GM23248 (cell line): ENCODE results near the gene EHMT2. TPM values are rescaled to one million over a fixed set of nuclear protein-coding genes. Genes with fewer than 3 reads are reported as not detected.

Experiments used
- DNase-seq: peaks from one replicate; pipeline ENCODE4 v3.0.0-alpha.2; 2015
- H2AFZ ChIP-seq: fragments of 200-600 bp; sonication (generic); 2 replicates; pipeline ENCODE4 v1.6.1; 2016; ENCODE audit warnings: antibody characterized with exemption
- H3F3A ChIP-seq: fragments of 200-600 bp; sonication (generic); 2 replicates; pipeline ENCODE4 v1.6.1; 2016; ENCODE audit warnings: mild to moderate bottlenecking, antibody characterized with exemption, mixed run types; ENCODE audit not compliant: insufficient read depth
- H3K27ac ChIP-seq: fragments of 200-600 bp; sonication (generic); 2 replicates; pipeline ENCODE4 v1.5.1; 2016; ENCODE audit warnings: mild to moderate bottlenecking
- H3K27me3 ChIP-seq: fragments of 200-600 bp; sonication (generic); replicated peaks from 2 replicates; pipeline ENCODE4 v1.6.1; 2016; ENCODE audit warnings: mild to moderate bottlenecking; ENCODE audit not compliant: insufficient read depth
- H3K36me3 ChIP-seq: fragments of 200-600 bp; sonication (generic); 2 replicates; pipeline ENCODE4 v1.6.1; 2016; ENCODE audit warnings: low read depth, mild to moderate bottlenecking
- H3K4me1 ChIP-seq: fragments of 200-600 bp; sonication (generic); 2 replicates; pipeline ENCODE4 v1.6.1; 2016; ENCODE audit warnings: mild to moderate bottlenecking; ENCODE audit not compliant: insufficient read depth
- H3K4me2 ChIP-seq: fragments of 200-600 bp; sonication (generic); one replicate; pipeline ENCODE4 v1.6.1; 2016; ENCODE audit warnings: mild to moderate bottlenecking; ENCODE audit not compliant: unreplicated experiment
- H3K4me3 ChIP-seq: fragments of 200-600 bp; sonication (generic); 2 replicates; pipeline ENCODE4 v1.5.1; 2016; ENCODE audit warnings: mild to moderate bottlenecking
- H3K79me2 ChIP-seq: fragments of 200-600 bp; sonication (generic); 2 replicates; pipeline ENCODE4 v1.6.1; 2016; ENCODE audit warnings: mild to moderate bottlenecking; ENCODE audit not compliant: insufficient read depth
- H3K9ac ChIP-seq: fragments of 200-600 bp; sonication (generic); 2 replicates; pipeline ENCODE4 v1.6.1; 2016; ENCODE audit warnings: mild to moderate bottlenecking
- H3K9me2 ChIP-seq: fragments of 200-600 bp; sonication (generic); 2 replicates; pipeline ENCODE4 v1.6.1; 2016; ENCODE audit warnings: mixed run types, mild to moderate bottlenecking, moderate library complexity; ENCODE audit not compliant: insufficient read depth
- H3K9me3 ChIP-seq: fragments of 200-600 bp; sonication (generic); one replicate; pipeline ENCODE4 v1.6.1; 2017; ENCODE audit warnings: low read depth
- H4K20me1 ChIP-seq: fragments of 200-600 bp; sonication (generic); 2 replicates; pipeline ENCODE4 v1.6.0; 2016; ENCODE audit not compliant: insufficient read depth
- EZH2 ChIP-seq: fragments of 200-600 bp; sonication (generic); IDR thresholded peaks from 2 replicates; pipeline ENCODE4 v1.6.1; 2018; ENCODE audit warnings: antibody characterized with exemption, mild to moderate bottlenecking; ENCODE audit not compliant: insufficient read depth, poor library complexity, severe bottlenecking
- EZH2phosphoT487 ChIP-seq: fragments of 200-600 bp; sonication (generic); IDR thresholded peaks from 2 replicates; pipeline ENCODE4 v1.6.1; 2018; ENCODE audit warnings: antibody characterized with exemption, moderate library complexity, mild to moderate bottlenecking, low read depth; ENCODE audit not compliant: insufficient read depth
- WGBS, 2 experiments: methylation state at CpG; one replicate each; pipeline ENCODE4 v1.1.6; 2015 to 2017; ENCODE audit warnings: low lambda C conversion rate in 2 of 2, low coverage in 1 of 2; ENCODE audit errors: missing lambda C conversion rate in 2 of 2; 5-methylcytosine and 5-hydroxymethylcytosine counted together
- in situ Hi-C: fragments of 300-500 bp; cut with MboI; formaldehyde crosslinking; loops from 2 replicates; pipeline ENCODE4 v1.15.0; 2020
- polyA plus RNA-seq: library from polyadenylated mRNA; unstranded; fragments of >200 nt; fragmentation: Nextera tagmentation; extraction: Ambion mirVana; gene quantifications from 2 replicates; pipeline ENCODE4 v1.2.1, GENCODE V29; 2016
- total RNA-seq: library from RNA; depleted of rRNA; stranded (reverse); fragments of >200 nt; shearing (Covaris generic); gene quantifications from 2 replicates; pipeline ENCODE4 v1.2.3, GENCODE V29; 2014

The EHMT2 gene
- total and polyA plus RNA-seq, 2 experiments from 2014 or later, result 27.5 to 41.5 TPM

DNA sequence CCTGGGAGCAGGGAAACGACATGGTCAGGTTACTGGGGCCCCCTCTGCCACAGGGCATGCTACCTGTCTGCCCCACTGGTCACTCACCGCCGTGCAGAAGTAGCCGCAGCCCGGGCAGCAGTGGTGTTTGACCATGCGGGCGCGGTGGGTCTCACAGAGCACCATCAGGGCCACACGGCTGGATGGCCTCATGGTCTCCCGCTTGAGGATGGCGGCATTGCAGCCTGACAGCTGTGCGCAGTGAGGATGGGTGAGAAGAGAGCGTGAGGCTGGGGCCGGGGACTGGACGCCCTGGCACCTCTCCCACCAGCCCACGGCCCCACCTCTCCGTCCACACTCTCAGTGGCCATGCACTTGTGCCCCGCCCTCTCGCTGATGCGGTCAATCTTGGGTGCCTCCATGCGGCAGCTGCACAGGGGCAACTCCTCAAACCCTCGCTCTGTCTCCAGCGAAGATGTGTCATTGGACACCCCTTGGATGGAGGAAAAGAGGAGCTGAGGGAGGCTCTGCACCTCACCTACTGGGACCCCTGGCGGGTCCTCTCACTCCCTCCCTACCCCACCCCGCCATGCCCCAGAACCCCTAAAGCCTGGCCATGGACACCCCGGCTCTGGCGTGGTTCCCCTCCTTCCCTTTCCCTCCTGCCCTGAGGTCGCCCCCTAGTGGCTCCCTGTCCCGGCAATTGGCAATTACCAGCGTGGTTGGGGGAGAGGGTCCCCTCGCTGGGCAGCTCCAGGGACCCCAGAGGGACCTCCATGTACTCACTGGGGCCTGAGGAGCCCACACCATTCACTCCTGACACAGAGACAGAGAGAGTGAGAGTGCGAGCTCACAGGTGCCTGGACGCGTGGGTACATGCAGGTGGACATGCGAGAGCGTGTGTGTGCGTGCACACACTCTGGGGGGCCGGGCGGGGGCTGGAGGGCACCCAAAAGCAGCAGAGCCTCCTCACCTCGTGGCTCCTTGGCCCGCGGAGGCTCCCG is 8.9 kb downstream of the EHMT2 start:
- peak; percentile 40 for DNase-seq
- in situ Hi-C loops, result no loop called here

DNA sequence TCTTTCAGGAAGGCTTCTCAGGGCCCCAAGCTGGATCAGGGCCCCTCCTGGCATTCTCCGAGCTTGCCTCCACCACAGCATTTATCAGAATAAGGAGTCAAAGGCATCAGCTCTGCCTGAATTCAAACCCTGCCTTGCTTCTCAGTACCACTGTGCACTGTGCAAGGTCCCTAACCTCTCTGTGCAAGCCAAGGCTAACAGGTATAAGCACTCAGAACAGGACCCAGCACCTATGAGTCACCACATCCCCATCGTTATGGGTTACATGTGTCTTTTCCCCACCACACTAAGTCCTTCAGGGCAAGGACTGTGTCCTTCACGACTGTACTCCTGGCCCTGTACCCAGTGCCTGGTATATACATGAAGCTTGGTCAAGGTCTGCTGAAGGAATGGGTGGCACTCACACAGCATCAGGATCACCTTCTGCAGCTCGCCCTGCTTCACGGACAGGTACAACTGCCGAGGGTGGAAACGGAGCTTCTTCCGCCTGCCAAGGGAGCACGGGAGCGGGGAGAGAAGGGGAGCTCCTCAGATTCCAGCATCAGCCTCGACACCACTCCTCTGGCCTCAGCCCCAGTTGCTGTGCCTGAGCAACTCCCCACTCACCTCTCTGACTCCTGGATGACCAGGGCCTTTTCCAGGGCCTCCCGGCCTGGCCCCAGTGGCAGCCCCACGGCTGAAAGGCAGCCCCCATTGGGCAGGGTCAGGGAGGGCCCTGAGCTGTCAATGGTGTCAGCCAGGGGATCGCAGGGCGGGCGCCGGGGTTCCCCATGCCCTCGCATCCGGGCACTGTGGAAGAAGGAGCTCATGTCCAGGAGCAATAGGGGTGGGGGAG is 10.1 kb downstream of the EHMT2 start:
- no peaks in the 10 kb centered on the region for H3K79me2 ChIP-seq
- no peaks in the 10 kb centered on the region for H3K27me3 ChIP-seq
- WGBS, 2 experiments, result 91% methylated on average over 17 to 19 of the region's 19 CpGs
- H3K4me1 ChIP-seq, result no peaks in the 10 kb centered on the region
- no peak overlapping the region for H3K27ac ChIP-seq
- no peak for TF ChIP-seq EZH2phosphoT487
- TF ChIP-seq EZH2, result no peak
- H3F3A ChIP-seq, result no peaks in the 10 kb centered on the region
- no peak overlapping the region for H3K4me3 ChIP-seq
- no peaks in the 10 kb centered on the region for H3K9me2 ChIP-seq
- H3K36me3 ChIP-seq, result peaks cover 6% of the 10 kb centered on the region; the same call in 1 of the 2 replicates
- H4K20me1 ChIP-seq, result no peaks in the 10 kb centered on the region
- no peak for DNase-seq
- H3K9ac ChIP-seq, result no peak overlapping the region
- no peak overlapping the region for H3K4me2 ChIP-seq
- H3K9me3 ChIP-seq, result no peaks in the 10 kb centered on the region
- H2AFZ ChIP-seq, result no peak overlapping the region
- in situ Hi-C loops, result no loop called here

More for the DNA sequence above, 8.9 kb downstream of the EHMT2 start:
- H3K4me1 ChIP-seq, result no peaks in the 10 kb centered on the region
- H4K20me1 ChIP-seq, result no peaks in the 10 kb centered on the region
- H3K9ac ChIP-seq, result no peak overlapping the region
- H3K4me2 ChIP-seq, result no peak overlapping the region
- peaks cover 12% of the 10 kb centered on the region; the same call in 1 of the 2 replicates for H3K36me3 ChIP-seq
- no peaks in the 10 kb centered on the region for H3K79me2 ChIP-seq
- H3K4me3 ChIP-seq, result no peak overlapping the region
- H3K9me2 ChIP-seq, result no peaks in the 10 kb centered on the region
- no peak overlapping the region for H2AFZ ChIP-seq
- no peaks in the 10 kb centered on the region for H3F3A ChIP-seq
- TF ChIP-seq EZH2phosphoT487 (no peak), EZH2 (no peak)
- no peaks in the 10 kb centered on the region for H3K27me3 ChIP-seq
- 77 to 81% methylated on average over 31 to 42 of the region's 43 CpGs for WGBS, 2 experiments
- no peak overlapping the region for H3K27ac ChIP-seq
- H3K9me3 ChIP-seq, result no peaks in the 10 kb centered on the region

DNA sequence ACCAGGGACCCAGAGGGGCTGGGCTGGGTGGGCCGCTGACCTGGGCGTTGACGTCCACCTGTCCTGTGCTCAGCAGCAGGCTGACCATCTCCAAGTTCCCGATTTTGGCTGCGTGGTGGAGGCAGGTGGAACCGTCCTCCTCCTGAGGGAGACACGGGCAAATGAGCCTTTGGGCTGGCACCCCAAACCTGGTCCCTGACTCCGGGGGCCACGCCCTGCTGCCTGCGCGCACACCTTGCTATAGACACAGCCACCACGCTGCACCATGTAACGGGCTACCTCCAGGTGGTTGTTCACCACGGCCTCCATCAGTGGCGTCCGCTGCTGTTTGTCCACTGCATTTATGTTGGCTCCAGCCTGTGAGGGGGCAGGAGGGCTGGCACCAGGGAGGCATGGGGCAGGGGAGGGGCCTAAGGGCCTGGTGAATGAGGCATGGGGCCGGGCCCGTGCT is 10.9 kb downstream of the EHMT2 start:
- Histone ChIP-seq H3K79me2 (no peaks in the 10 kb centered on the region), H3K4me1 (no peaks in the 10 kb centered on the region), H3F3A (no peaks in the 10 kb centered on the region), H3K9me3 (no peaks in the 10 kb centered on the region), H3K4me3 (no peak overlapping the region), H3K9me2 (no peaks in the 10 kb centered on the region), H3K9ac (no peak overlapping the region), H4K20me1 (no peaks in the 10 kb centered on the region), H3K36me3 (peaks cover 6% of the 10 kb centered on the region; the same call in 1 of the 2 replicates), H3K27me3 (no peaks in the 10 kb centered on the region), H3K4me2 (no peak overlapping the region), H3K27ac (no peak overlapping the region), H2AFZ (no peak overlapping the region)
- DNase-seq, result no peak
- no peak for TF ChIP-seq EZH2
- TF ChIP-seq EZH2phosphoT487, result no peak
- in situ Hi-C loops, result no loop called here
- 90 to 92% methylated on average over 11 to 18 of the region's 18 CpGs for WGBS, 2 experiments

DNA sequence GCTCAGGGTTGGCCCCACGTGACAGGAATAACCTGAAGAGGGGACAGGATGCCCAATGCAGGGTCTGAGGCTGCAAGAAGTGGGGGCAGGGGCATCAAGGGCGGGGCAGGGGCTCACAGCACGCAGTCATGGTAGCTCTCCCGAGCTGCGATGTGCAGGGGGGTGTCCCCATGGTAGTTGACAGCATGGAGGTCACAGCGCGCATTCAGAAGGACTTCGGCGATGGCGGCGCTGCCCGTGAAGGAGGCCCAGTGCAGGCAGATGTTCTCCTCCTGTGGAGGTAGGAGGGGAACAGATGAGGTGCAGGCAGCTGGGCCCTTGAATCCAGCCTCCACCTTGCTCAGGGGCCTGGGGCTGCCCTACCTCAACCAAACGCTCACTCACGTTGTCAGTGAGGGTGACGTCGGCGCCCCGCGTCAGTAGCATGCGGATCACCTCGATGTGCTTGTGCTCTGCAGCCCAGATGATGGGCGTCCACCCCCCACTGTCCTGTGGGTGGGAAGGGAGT is 12.9 kb downstream of the EHMT2 start:
- Histone ChIP-seq H3K27me3 (no peaks in the 10 kb centered on the region), H3K9me3 (no peaks in the 10 kb centered on the region), H3K4me3 (no peak overlapping the region), H3K4me2 (no peak overlapping the region), H3K4me1 (no peaks in the 10 kb centered on the region), H3K36me3 (no peaks in the 10 kb centered on the region; the same call in 1 of the 2 replicates), H3K9ac (no peak overlapping the region), H3K9me2 (no peaks in the 10 kb centered on the region), H3K27ac (no peak overlapping the region), H4K20me1 (no peaks in the 10 kb centered on the region), H2AFZ (no peak overlapping the region), H3F3A (no peaks in the 10 kb centered on the region), H3K79me2 (no peaks in the 10 kb centered on the region)
- WGBS, 2 experiments, result 91 to 94% methylated on average over 17 to 22 of the region's 22 CpGs
- no peak for DNase-seq
- TF ChIP-seq EZH2phosphoT487 (no peak), EZH2 (no peak)
- in situ Hi-C loops, result no loop called here
